Right cardiac atrium (tissue), 5 donors: ENCODE measurements around the gene CDC25C. TPM values are rescaled to one million over a fixed set of nuclear protein-coding genes. Genes with fewer than 3 reads are reported as not detected.

Experiments
- ATAC-seq, 2 donors: fragments of 200-7000 bp; cut with Tn5 transposase; one replicate each; pipeline versions ENCODE4 v1.8.0 to v1.9.1; 2020; ENCODE audit warnings: moderate library complexity in 2 of 2, mild to moderate bottlenecking in 1 of 2
- DNase-seq, 3 donors: peaks; one replicate each; pipeline ENCODE4 v3.0.0-alpha.2; 2020
- H3K27ac ChIP-seq: one replicate; pipeline ENCODE4 v1.5.1; 2013; ENCODE audit warnings: mild to moderate bottlenecking, low read length, control low read depth, moderate library complexity
- H3K27me3 ChIP-seq: one replicate; pipeline ENCODE4 v1.6.1; 2013; ENCODE audit not compliant: control insufficient read depth, insufficient read depth
- H3K4me1 ChIP-seq: one replicate; pipeline ENCODE4 v1.6.1; 2013; ENCODE audit warnings: low read length; ENCODE audit not compliant: control insufficient read depth, insufficient read depth
- H3K4me3 ChIP-seq: one replicate; pipeline ENCODE4 v1.5.1; 2013; ENCODE audit warnings: low read length, control low read depth
- H3K9me3 ChIP-seq: one replicate; pipeline ENCODE4 v1.6.1; 2013; ENCODE audit warnings: low read length; ENCODE audit not compliant: control insufficient read depth
- WGBS: extraction: QIAGEN DNeasy Blood & Tissue Kit; methylation state at CpG from one replicate; pipeline ENCODE4 v1.1.7; 2013; 5-methylcytosine and 5-hydroxymethylcytosine counted together
- intact Hi-C, 4 donors: fragments of 100-400 bp; cut with DNase I; formaldehyde crosslinking; loops; one replicate each; pipeline versions ENCODE4 v1.11.0 to v1.14.0; 2022 to 2023
- polyA plus RNA-seq: library from polyadenylated mRNA; stranded (reverse); fragments of 200-250 nt; gene quantifications from one replicate; pipeline ENCODE4 v1.2.3, GENCODE V29; 2013
- total RNA-seq, 4 donors: library from RNA; stranded (reverse); fragmentation: NEBNext Ultra II Directional; extraction: Animal tissue kit (Norgen Biotek cat#: 25700); gene quantifications; one replicate each; pipeline ENCODE4 v1.2.1, GENCODE V29; 2021
- donor health status: healthy with polysubstance abuse.
- donor health status: DM: no; HTN: yes; CAD: no.
- donor health status: DM: no; HTN: no; CAD: no.
- donor health status: DM: no; HTN: yes; CAD: no; lungs with severe emphysema.
- donor health status: DM: yes; HTN: yes; CAD: no.

CDC25C gene
- total and polyA plus RNA-seq, 5 donors: 0.26 to 0.29 TPM; not detected in 3

DNA sequence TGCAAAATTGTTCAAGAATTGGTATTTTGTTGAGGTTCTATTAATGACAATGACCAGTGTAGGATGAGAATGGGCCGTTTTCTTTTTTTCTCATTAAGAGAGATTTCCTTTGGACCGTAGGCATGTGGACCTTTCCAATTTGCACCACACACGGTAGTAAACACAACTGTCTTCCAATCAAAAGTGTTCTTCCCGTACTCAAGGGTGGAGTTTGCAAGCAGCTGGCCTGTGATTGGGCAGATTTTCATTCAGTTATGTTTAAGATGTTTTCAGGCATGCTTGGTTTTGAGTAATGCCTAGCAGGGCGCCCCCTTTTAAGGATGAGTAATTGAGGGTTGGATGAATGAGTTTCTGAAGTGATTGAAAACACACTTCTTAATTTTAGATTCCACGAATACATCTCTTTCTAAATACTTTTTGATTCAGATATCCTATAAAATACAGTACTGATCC is 23.3 kb upstream of the CDC25C start:
- no peak overlapping the region for H3K27ac ChIP-seq
- peak overlapping the region; percentile 92 for H3K4me3 ChIP-seq
- intact Hi-C loops: no loop called here
- no peaks in the 10 kb centered on the region for H3K9me3 ChIP-seq
- 20% methylated on average over 6 of the region's 6 CpGs for WGBS
- ATAC-seq (peak in 1 of 2 donors; percentile 31), DNase-seq (no peak)
- no peaks in the 10 kb centered on the region for H3K4me1 ChIP-seq
- no peaks in the 10 kb centered on the region for H3K27me3 ChIP-seq

GRCh38 chr5:138354387-138354786 is 22.8 kb upstream of the CDC25C start:
- DNase-seq (no peak), ATAC-seq (no peak)
- Histone ChIP-seq H3K27ac (peak overlapping the region; percentile 34), H3K9me3 (no peaks in the 10 kb centered on the region), H3K4me1 (no peaks in the 10 kb centered on the region), H3K27me3 (no peaks in the 10 kb centered on the region), H3K4me3 (peak overlapping the region; percentile 92)
- intact Hi-C loops: no loop called here
- 16% methylated on average over 5 of the region's 5 CpGs for WGBS

DNA sequence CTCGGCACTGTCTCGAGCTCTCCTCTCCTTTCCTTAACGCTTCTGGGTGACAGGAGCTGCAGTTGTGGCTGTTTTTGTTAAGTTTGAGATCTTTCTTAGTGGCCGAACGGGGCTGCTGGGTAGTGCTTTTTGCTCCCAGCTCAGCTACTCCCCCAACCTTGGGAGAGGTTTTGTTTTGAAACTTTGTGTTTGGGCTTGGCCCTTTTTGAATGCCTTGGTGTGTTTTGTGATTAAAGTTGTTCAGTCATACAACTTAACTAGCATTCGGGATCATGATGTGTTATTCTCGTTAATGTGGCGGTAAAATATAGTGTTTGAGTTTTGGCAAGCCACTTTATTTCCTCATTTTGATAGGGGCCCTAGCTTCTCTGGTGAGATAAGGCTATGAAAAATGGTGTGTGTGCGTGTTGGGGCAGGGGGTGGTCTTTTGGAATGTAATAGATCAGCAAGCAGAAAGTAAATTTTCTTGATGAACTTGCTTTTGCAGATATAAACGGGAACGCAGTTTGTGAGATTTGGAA is 22.0 kb upstream of the CDC25C start:
- DNase-seq (no peak), ATAC-seq (no peak)
- H3K27me3 ChIP-seq: no peaks in the 10 kb centered on the region
- H3K27ac ChIP-seq: peak overlapping the region; percentile 99
- intact Hi-C loops: no loop called here
- no peaks in the 10 kb centered on the region for H3K9me3 ChIP-seq
- H3K4me3 ChIP-seq: peak overlapping the region; percentile 92
- H3K4me1 ChIP-seq: peaks cover 3% of the 10 kb centered on the region
- WGBS: under 1% methylated on average over 11 of the region's 11 CpGs

- intact Hi-C loops: no loop called here
- WGBS: under 1% methylated on average over 87 of the region's 88 CpGs
- peak; percentile 62 to 86 (median 84) for DNase-seq
These were observed 21.3 kb upstream of the CDC25C start for GRCh38 chr5:138352722-138353559.

DNA sequence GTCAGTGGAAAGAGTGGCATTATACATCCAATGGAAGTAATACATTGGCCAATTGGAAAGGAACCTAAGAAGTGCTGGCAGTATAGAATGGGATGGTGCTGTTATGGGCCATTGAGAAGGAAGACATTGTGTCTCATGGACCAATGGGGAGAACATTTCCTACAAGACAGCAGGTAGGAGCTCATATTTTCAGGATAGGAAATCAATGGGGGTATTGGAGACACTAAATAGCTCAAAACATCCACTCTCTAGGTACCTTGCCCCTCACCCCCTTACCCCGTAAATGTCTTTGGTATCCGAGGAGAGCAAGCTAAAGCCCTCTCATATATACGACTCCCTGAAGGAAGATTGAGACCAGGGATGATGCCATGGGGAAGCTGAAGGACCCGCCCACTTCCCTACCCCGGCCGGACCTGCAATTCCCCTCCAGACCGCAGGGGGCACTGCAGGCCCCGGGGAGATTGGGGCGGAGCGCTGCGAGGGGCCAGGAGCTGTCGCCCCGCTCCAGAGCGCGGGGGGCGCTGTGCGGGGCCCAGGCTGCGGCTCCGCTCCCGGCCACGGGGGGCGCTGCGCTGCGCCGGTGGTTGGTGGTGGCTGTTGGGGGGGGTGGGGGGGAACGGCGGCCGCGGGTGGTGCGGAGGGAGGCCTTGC is 20.6 kb upstream of the CDC25C start, which contains the start of gene KDM3B:
KDM3B (plus strand) TSS at position 615 of the 651 bp plus-strand sequence. CDS start 111 bp downstream, outside the sequence.
- intact Hi-C loops: no loop called here
- peak within 1 kb of the TSS; percentile 99 for H3K27ac ChIP-seq
- peak within 1 kb of the TSS; percentile 92 for H3K4me3 ChIP-seq
- peaks cover 3% of the 10 kb centered on the region for H3K4me1 ChIP-seq
- no peaks in the 10 kb centered on the region for H3K27me3 ChIP-seq
- DNase-seq: peak; percentile 81 to 94 (median 93)
- WGBS: 8% methylated on average over 29 of the region's 30 CpGs
- peak; percentile 83 for ATAC-seq
- H3K9me3 ChIP-seq: no peaks in the 10 kb centered on the region

More at GRCh38 chr5:138352722-138353559, 21.3 kb upstream of the CDC25C start:
- peaks cover 3% of the 10 kb centered on the region for H3K4me1 ChIP-seq
- peak overlapping the region; percentile 92 for H3K4me3 ChIP-seq
- no peaks in the 10 kb centered on the region for H3K9me3 ChIP-seq
- H3K27me3 ChIP-seq: no peaks in the 10 kb centered on the region
- peak; percentile 71 to 72 for ATAC-seq
- peak overlapping the region; percentile 99 for H3K27ac ChIP-seq

DNA sequence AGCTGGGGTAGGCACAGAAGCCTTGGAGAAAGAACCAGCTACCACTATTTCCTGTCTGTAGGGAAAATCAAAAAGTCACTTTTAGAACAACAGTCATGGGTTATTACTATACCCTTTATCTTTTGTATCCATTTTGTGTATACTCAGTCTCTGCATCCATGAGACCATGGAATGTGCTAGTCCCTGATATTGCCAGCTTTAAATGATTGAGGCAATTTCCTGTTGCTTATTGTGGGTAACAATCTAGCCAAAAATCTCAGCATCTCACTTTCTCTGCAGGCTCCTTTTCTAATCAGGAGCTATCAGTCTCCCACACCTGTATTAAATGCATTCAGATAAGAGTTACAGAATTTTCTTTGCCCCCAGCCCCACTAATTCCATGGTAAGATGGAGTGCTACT is 19.9 kb upstream of the CDC25C start:
- ATAC-seq: no peak
- H3K27ac ChIP-seq: no peak overlapping the region
- no peaks in the 10 kb centered on the region for H3K27me3 ChIP-seq
- H3K9me3 ChIP-seq: no peaks in the 10 kb centered on the region
- DNase-seq: no peak
- intact Hi-C loops: no loop called here
- peaks cover 3% of the 10 kb centered on the region for H3K4me1 ChIP-seq
- no peak overlapping the region for H3K4me3 ChIP-seq

DNA sequence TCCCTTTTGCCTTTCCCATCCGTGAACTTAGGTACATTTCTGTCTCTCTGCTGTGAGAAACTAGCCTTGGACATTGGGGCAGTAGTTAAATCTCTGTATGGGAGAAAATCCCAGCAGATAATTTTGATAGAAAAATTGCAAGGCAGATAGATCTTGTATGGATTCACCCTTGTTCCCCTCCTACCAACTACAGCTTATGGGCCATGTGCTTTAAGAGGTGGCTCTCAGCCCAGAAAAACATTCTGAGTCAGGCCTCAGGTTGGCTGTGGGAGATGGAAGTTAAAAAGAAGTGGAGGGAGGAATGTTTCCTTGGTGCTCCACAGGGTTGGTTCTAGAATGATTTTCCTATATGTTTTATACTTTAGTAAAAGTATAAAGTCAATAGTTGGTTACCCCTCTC is 19.5 kb upstream of the CDC25C start:
- Histone ChIP-seq H3K27me3 (no peaks in the 10 kb centered on the region), H3K9me3 (no peaks in the 10 kb centered on the region), H3K4me1 (peaks cover 3% of the 10 kb centered on the region), H3K4me3 (no peak overlapping the region), H3K27ac (no peak overlapping the region)
- intact Hi-C loops: no loop called here
- DNase-seq (no peak), ATAC-seq (no peak)
- WGBS: 90% methylated on average over 1 of the region's 1 CpG

DNA sequence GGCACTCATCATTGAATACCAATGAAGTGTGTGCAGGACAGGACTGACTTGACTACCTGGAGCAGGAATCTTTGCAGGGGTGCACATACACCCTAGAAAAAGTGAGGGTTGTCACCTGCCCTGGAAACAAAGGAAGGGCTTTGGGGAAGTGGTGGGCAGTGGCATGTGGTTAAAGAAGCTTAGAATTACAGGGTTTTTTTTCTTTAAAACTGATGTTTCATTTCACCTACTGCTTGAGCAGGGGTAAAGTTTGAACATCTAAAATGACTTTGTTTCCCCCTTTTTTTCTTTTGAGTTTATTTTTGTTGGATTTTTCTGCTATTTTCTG is 18.9 kb upstream of the CDC25C start:
- ATAC-seq: no peak
- H3K27me3 ChIP-seq: no peaks in the 10 kb centered on the region
- peak overlapping the region; percentile 65 for H3K27ac ChIP-seq
- H3K9me3 ChIP-seq: no peaks in the 10 kb centered on the region
- peaks cover 3% of the 10 kb centered on the region for H3K4me1 ChIP-seq
- H3K4me3 ChIP-seq: no peak overlapping the region
- intact Hi-C loops: no loop called here
- DNase-seq: no peak

- no peak for ATAC-seq
- Histone ChIP-seq H3K27me3 (no peaks in the 10 kb centered on the region), H3K4me3 (no peak overlapping the region), H3K4me1 (peaks cover 3% of the 10 kb centered on the region), H3K27ac (peak overlapping the region; percentile 65), H3K9me3 (no peaks in the 10 kb centered on the region)
- intact Hi-C loops: no loop called here
- 55% methylated on average over 1 of the region's 1 CpG for WGBS
- DNase-seq: no peak
These were observed 18.4 kb upstream of the CDC25C start for GRCh38 chr5:138349852-138350562.

DNA sequence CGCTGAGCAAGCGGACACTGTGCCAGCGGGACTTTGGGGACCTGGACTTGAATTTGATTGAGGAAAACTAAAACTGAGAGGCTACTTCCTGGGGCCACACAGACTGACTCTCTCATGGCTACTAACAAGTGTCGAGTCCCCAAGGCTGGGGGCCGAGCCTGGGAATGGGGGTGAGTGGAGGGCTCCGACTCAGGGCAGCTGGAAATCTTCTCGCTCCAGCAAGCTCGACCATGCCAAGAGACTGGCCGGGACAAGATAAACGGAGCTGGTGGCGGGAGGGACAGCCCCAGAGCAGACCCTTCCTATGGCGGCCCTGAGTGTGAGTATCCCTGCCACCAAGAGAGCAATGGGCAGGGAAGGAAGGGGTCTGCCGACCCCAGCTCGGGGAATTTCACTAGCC is 15.3 kb upstream of the CDC25C start:
- ATAC-seq: no peak

More for the DNA sequence above, 15.3 kb upstream of the CDC25C start:
- Histone ChIP-seq H3K4me1 (peaks cover 3% of the 10 kb centered on the region), H3K27me3 (no peaks in the 10 kb centered on the region), H3K4me3 (no peak overlapping the region), H3K9me3 (no peaks in the 10 kb centered on the region), H3K27ac (no peak overlapping the region)
- intact Hi-C loops: no loop called here
- WGBS: 92% methylated on average over 14 of the region's 14 CpGs
- no peak for DNase-seq
